ENCODE results near the gene ZSCAN5A.
"Not testable (repeated sequence)": the region's sequence is repeated elsewhere in the genome, so short reads cannot be mapped to it uniquely, and the experiment has no call there.

Gene ZSCAN5A

GRCh38 chr19:56218961-56219360, 95.7 kb downstream of the ZSCAN5A start:
- no peaks in the 10 kb centered on the region for H3K9me3 ChIP-seq (ENCODE audit: control insufficient read depth, low read length)
- no peaks in the 10 kb centered on the region for H3K27me3 ChIP-seq (ENCODE audit: control insufficient read depth, insufficient read depth, low read length)
- H3K9ac ChIP-seq = no peak overlapping the region
- no peak overlapping the region for H3K4me3 ChIP-seq (ENCODE audit: low read depth, low read length)
- no peaks in the 10 kb centered on the region for H3K36me3 ChIP-seq (ENCODE audit: control insufficient read depth, insufficient read depth, low read length)
- no peak for TF ChIP-seq CTCF (IDR thresholded peaks at IDR 0.05)
- H2AFZ ChIP-seq = no peak overlapping the region
- H3K4me2 ChIP-seq (ENCODE audit: low read length) = no peak overlapping the region
- H3K79me2 ChIP-seq = no peaks in the 10 kb centered on the region
- no peak overlapping the region for H3K27ac ChIP-seq
- no peaks in the 10 kb centered on the region for H3K4me1 ChIP-seq

- H3K36me3 ChIP-seq (ENCODE audit: control insufficient read depth, insufficient read depth, low read length) = no peaks in the 10 kb centered on the region
- no peak overlapping the region for H3K9ac ChIP-seq
- no peak overlapping the region for H3K27ac ChIP-seq
- peak overlapping the region; percentile 41 for H3K4me3 ChIP-seq (ENCODE audit: low read depth, low read length)
- no peaks in the 10 kb centered on the region for H3K27me3 ChIP-seq (ENCODE audit: control insufficient read depth, insufficient read depth, low read length)
- H3K4me2 ChIP-seq (ENCODE audit: low read length) = peak overlapping the region; percentile 90
- H3K79me2 ChIP-seq = no peaks in the 10 kb centered on the region
- TF ChIP-seq CTCF (IDR thresholded peaks at IDR 0.05) = no peak
- H3K4me1 ChIP-seq = no peaks in the 10 kb centered on the region
- H2AFZ ChIP-seq = peak overlapping the region; percentile 85
- H3K9me3 ChIP-seq (ENCODE audit: control insufficient read depth, low read length) = no peaks in the 10 kb centered on the region
Measured at GRCh38 chr19:56217039-56217949, 97.3 kb downstream of the ZSCAN5A start.

GRCh38 chr19:56211718-56212117, 102.9 kb downstream of the ZSCAN5A start:
- H3K27ac ChIP-seq = no peak overlapping the region
- H3K4me2 ChIP-seq (ENCODE audit: low read length) = no peak overlapping the region
- H2AFZ ChIP-seq = no peak overlapping the region
- H3K9me3 ChIP-seq (ENCODE audit: control insufficient read depth, low read length) = no peaks in the 10 kb centered on the region
- H3K27me3 ChIP-seq (ENCODE audit: control insufficient read depth, insufficient read depth, low read length) = no peaks in the 10 kb centered on the region
- H3K4me3 ChIP-seq (ENCODE audit: low read depth, low read length) = no peak overlapping the region
- H3K79me2 ChIP-seq = no peaks in the 10 kb centered on the region
- H3K4me1 ChIP-seq = no peaks in the 10 kb centered on the region
- no peak overlapping the region for H3K9ac ChIP-seq
- no peak for TF ChIP-seq CTCF (IDR thresholded peaks at IDR 0.05)
- H3K36me3 ChIP-seq (ENCODE audit: control insufficient read depth, insufficient read depth, low read length) = no peaks in the 10 kb centered on the region

- H3K79me2 ChIP-seq; H3K4me1 ChIP-seq; H3K9ac ChIP-seq; H3K9me3 ChIP-seq (ENCODE audit: control insufficient read depth, low read length); H3K27ac ChIP-seq; H3K4me2 ChIP-seq (ENCODE audit: low read length); H3K36me3 ChIP-seq (ENCODE audit: control insufficient read depth, insufficient read depth, low read length); H3K4me3 ChIP-seq (ENCODE audit: low read depth, low read length); H3K27me3 ChIP-seq (ENCODE audit: control insufficient read depth, insufficient read depth, low read length); H2AFZ ChIP-seq: not testable (repeated sequence)
Measured at GRCh38 chr19:56210036-56210435, 104.6 kb downstream of the ZSCAN5A start.

- no peaks in the 10 kb centered on the region for H3K27me3 ChIP-seq (ENCODE audit: control insufficient read depth, insufficient read depth, low read length)
Measured at GRCh38 chr19:56209091-56209490, 105.5 kb downstream of the ZSCAN5A start.

GRCh38 chr19:56207581-56207980, 107.1 kb downstream of the ZSCAN5A start:
- not testable (repeated sequence) for H3K9me3 ChIP-seq (ENCODE audit: control insufficient read depth, low read length); H3K4me2 ChIP-seq (ENCODE audit: low read length); H3K36me3 ChIP-seq (ENCODE audit: control insufficient read depth, insufficient read depth, low read length); H2AFZ ChIP-seq; H3K27me3 ChIP-seq (ENCODE audit: control insufficient read depth, insufficient read depth, low read length); H3K79me2 ChIP-seq; H3K4me3 ChIP-seq (ENCODE audit: low read depth, low read length); H3K27ac ChIP-seq; H3K9ac ChIP-seq; H3K4me1 ChIP-seq

More at GRCh38 chr19:56209091-56209490, 105.5 kb downstream of the ZSCAN5A start:
- H3K4me2 ChIP-seq (ENCODE audit: low read length) = no peak overlapping the region
- H3K9ac ChIP-seq = no peak overlapping the region
- no peaks in the 10 kb centered on the region for H3K9me3 ChIP-seq (ENCODE audit: control insufficient read depth, low read length)
- no peaks in the 10 kb centered on the region for H3K79me2 ChIP-seq
- H3K27ac ChIP-seq = no peak overlapping the region
- H3K4me3 ChIP-seq (ENCODE audit: low read depth, low read length) = no peak overlapping the region
- H3K4me1 ChIP-seq = no peaks in the 10 kb centered on the region
- no peak for TF ChIP-seq CTCF (IDR thresholded peaks at IDR 0.05)
- H3K36me3 ChIP-seq (ENCODE audit: control insufficient read depth, insufficient read depth, low read length) = no peaks in the 10 kb centered on the region
- H2AFZ ChIP-seq = no peak overlapping the region
